K562 (cell line): ENCODE measurements around the gene ANKS1A. TPM values are rescaled to one million over a fixed set of nuclear protein-coding genes. Genes with fewer than 3 reads are reported as not detected.

Source experiments
- ATAC-seq: fragments of 200-7000 bp; cut with Tn5 transposase; 3 replicates; pipeline ENCODE4 v1.9.1; 2020; ENCODE audit warnings: moderate library complexity
- BruUV-seq: library from RNA; stranded (reverse); fragments of 400-500 nt; replicated peaks from 2 replicates; lab custom pipeline; 2021; lab: Mats Ljungman, UMichigan
- CTCF ChIA-PET: fragments of 300-600 bp; formaldehyde crosslinking; extraction: SDS; loops from one replicate; lab custom pipeline; 2021; ENCODE audit warnings: low intra/inter-chr PET ratio; lab: Yijun Ruan, JAX
- POLR2A ChIA-PET: fragments of 300-600, 350-650 bp; sonication (Branson Sonifier 250); formaldehyde crosslinking; extraction: SDS; loops from one replicate; lab custom pipeline; 2021; ENCODE audit warnings: antibody characterized with exemption, inconsistent platforms; lab: Yijun Ruan, JAX
- DNase-seq, 4 experiments: peaks; one replicate each; pipeline versions ENCODE4 v3.0.0 to v3.0.0-alpha.2; 2011 to 2018; ENCODE audit warnings: low spot score in 3 of 4, mixed read lengths in 3 of 4; ENCODE audit errors: extremely low read depth in 1 of 4
- FAIRE-seq: peaks from 2 replicates; lab custom pipeline; 2011; peaks lifted over from hg19 to GRCh38; lab: Jason Lieb, UNC
- H2AFZ ChIP-seq: 2 replicates; pipeline ENCODE4 v1.6.0; 2011; ENCODE audit warnings: low read depth, low read length, control low read depth, inconsistent platforms
- H3K27ac ChIP-seq: fragments of 200-600 bp; 3 replicates; pipeline ENCODE4 v1.8.0; 2011; ENCODE audit warnings: low read depth, mild to moderate bottlenecking, control low read depth, inconsistent platforms, low read length, moderate library complexity, mixed read lengths; ENCODE audit errors: extremely low read depth
- H3K27me3 ChIP-seq, 2 experiments: fragments of 300-600 bp in 1 of 2; 2 replicates in 1 of 2; 3 replicates in 1 of 2; pipeline versions ENCODE4 v1.6.0 to v1.8.0; 2011; ENCODE audit warnings: inconsistent platforms in 2 of 2, low read length in 2 of 2, mild to moderate bottlenecking in 1 of 2, mixed read lengths in 1 of 2, moderate library complexity in 1 of 2; ENCODE audit not compliant: control insufficient read depth in 2 of 2, insufficient read depth in 2 of 2
- H3K36me3 ChIP-seq: fragments of 300-600 bp; 3 replicates; pipeline ENCODE4 v1.8.0; 2011; ENCODE audit warnings: mild to moderate bottlenecking, low read length, inconsistent platforms; ENCODE audit not compliant: control insufficient read depth, insufficient read depth
- H3K4me1 ChIP-seq, 2 experiments: fragments of 200-600 bp in 1 of 2; replicated peaks in 1 of 2; 2 replicates in 1 of 2; 3 replicates in 1 of 2; pipeline versions ENCODE4 v1.5.1 to v1.8.0; 2011; ENCODE audit warnings: inconsistent platforms in 2 of 2, low read length in 2 of 2, mild to moderate bottlenecking in 1 of 2, mixed read lengths in 1 of 2, moderate library complexity in 1 of 2; ENCODE audit not compliant: control insufficient read depth in 2 of 2, insufficient read depth in 2 of 2
- H3K4me2 ChIP-seq: 2 replicates; pipeline ENCODE4 v1.6.1; 2011; ENCODE audit warnings: low read length, control low read depth, inconsistent platforms, mixed read lengths; ENCODE audit not compliant: insufficient read depth
- H3K4me3 ChIP-seq: fragments of 200-600 bp; sonication (generic), shearing (Covaris generic); 2 replicates; pipeline ENCODE4 v1.5.1; 2016; ENCODE audit warnings: control low read depth, inconsistent platforms
- H3K79me2 ChIP-seq: fragments of 200-600 bp; 3 replicates; pipeline ENCODE4 v1.8.0; 2011; ENCODE audit warnings: low read length, inconsistent platforms; ENCODE audit not compliant: control insufficient read depth, insufficient read depth
- H3K9ac ChIP-seq, 2 experiments: 2 replicates each; pipeline versions ENCODE4 v1.6.0 to v1.6.1; 2011; ENCODE audit warnings: low read depth in 2 of 2, low read length in 2 of 2, control low read depth in 1 of 2, inconsistent platforms in 1 of 2, mild to moderate bottlenecking in 1 of 2, mixed read lengths in 1 of 2; ENCODE audit not compliant: insufficient read depth in 1 of 2
- H3K9me1 ChIP-seq: one replicate; pipeline ENCODE4 v1.6.0; 2011; ENCODE audit warnings: inconsistent platforms, mild to moderate bottlenecking, low read length, moderate library complexity; ENCODE audit not compliant: control insufficient read depth, insufficient read depth
- H3K9me3 ChIP-seq: replicated peaks from 2 replicates; pipeline ENCODE4 v1.5.1; 2011; ENCODE audit warnings: low read depth, low read length, inconsistent platforms; ENCODE audit not compliant: control insufficient read depth, insufficient read depth
- H4K20me1 ChIP-seq: replicated peaks from 2 replicates; pipeline ENCODE4 v1.6.1; 2011; ENCODE audit warnings: low read length, inconsistent platforms, mixed read lengths; ENCODE audit not compliant: control insufficient read depth, insufficient read depth
- C11orf30 ChIP-seq: fragments of 450-650 bp; IDR thresholded peaks from 2 replicates; pipeline ENCODE4 v1.6.1; 2016; ENCODE audit warnings: low read depth, mild to moderate bottlenecking
- HDAC6 ChIP-seq: IDR thresholded peaks from 2 replicates; pipeline ENCODE4 v1.6.1; 2012; ENCODE audit warnings: low read depth, mild to moderate bottlenecking, control low read depth, inconsistent platforms, low read length, moderate library complexity
- JUN ChIP-seq, 2 experiments: sonication (generic) in 1 of 2; formaldehyde crosslinking in 1 of 2; IDR thresholded peaks; 2 replicates each; pipeline versions ENCODE4 v1.6.1 to v1.8.0; 2012 to 2022; ENCODE audit warnings: borderline replicate concordance in 2 of 2, mild to moderate bottlenecking in 2 of 2, improper control_type of control experiment in 1 of 2, low read depth in 1 of 2, low read length in 1 of 2, missing genetic modification reagents in 1 of 2
- KAT2B ChIP-seq: IDR thresholded peaks from one replicate; pipeline ENCODE4 v1.6.1; 2012; ENCODE audit warnings: low read depth, mild to moderate bottlenecking, control low read depth, inconsistent platforms, low read length, moderate library complexity
- NFYB ChIP-seq: IDR thresholded peaks from 2 replicates; pipeline ENCODE4 v1.6.1; 2011; ENCODE audit warnings: mild to moderate bottlenecking, moderate library complexity; ENCODE audit not compliant: insufficient read length; ENCODE audit errors: extremely low read depth
- PHF21A ChIP-seq: fragments of 450-650 bp; IDR thresholded peaks from 2 replicates; pipeline ENCODE4 v1.6.1; 2017; ENCODE audit warnings: low read depth, borderline replicate concordance
- RBBP5 ChIP-seq: fragments of 200-600 bp; sonication (generic); IDR thresholded peaks from 2 replicates; pipeline ENCODE4 v1.6.1; 2012; ENCODE audit warnings: borderline replicate concordance, mild to moderate bottlenecking, low read length, control low read depth, inconsistent platforms; ENCODE audit not compliant: insufficient read depth, poor library complexity, severe bottlenecking
- RHOXF2B ChIP-seq: fragments of 250-450 bp; sonication (Bioruptor Pico); conservative IDR thresholded peaks from 2 replicates; pipeline ENCODE4 v1.5.1; 2021
- RREB1 ChIP-seq: fragments of 250-450 bp; sonication (Bioruptor Pico); IDR thresholded peaks from 2 replicates; pipeline ENCODE4 v1.4.0; 2020
- SMARCA5 ChIP-seq: fragments of 450-650 bp; IDR thresholded peaks from 2 replicates; pipeline ENCODE4 v1.6.1; 2016
- STAT5B ChIP-seq: fragments of 250-450 bp; sonication (Bioruptor Pico); IDR thresholded peaks from 2 replicates; pipeline ENCODE4 v1.8.0; 2021; ENCODE audit warnings: mild to moderate bottlenecking, inconsistent platforms
- ZNF212 ChIP-seq: fragments of 450-650 bp; formaldehyde crosslinking; IDR thresholded peaks from 2 replicates; pipeline ENCODE4 v1.4.0; 2020; ENCODE audit warnings: mild to moderate bottlenecking
- WGBS: fragments of 100-300 bp; shearing (Covaris generic); methylation state at CpG from one replicate; pipeline ENCODE4 v1.1.6; 2016; ENCODE audit warnings: low coverage, mixed read lengths; ENCODE audit not compliant: insufficient coverage; ENCODE audit errors: missing lambda C conversion rate; 5-methylcytosine and 5-hydroxymethylcytosine counted together
- in situ Hi-C: fragments of 300-500 bp; cut with MboI; formaldehyde crosslinking; loops from 4 replicates; pipeline ENCODE4 v1.15.0; 2018; ENCODE audit warnings: inconsistent platforms, mixed read lengths
- intact Hi-C: fragments of 100-400 bp; cut with micrococcal nuclease; formaldehyde crosslinking; loops from 2 replicates; pipeline ENCODE4 v1.14.2; 2022
- polyA plus RNA-seq, 8 experiments: library from polyadenylated mRNA; depleted of rRNA in 4 of 8; stranded (reverse) in 5 of 8; unstranded in 3 of 8; fragments of >200 nt; fragmentation: Nextera tagmentation in 2 of 8; fragmentation: Illumina TruSeq in 1 of 8; extraction: Ambion mirVana in 2 of 8; extraction: Trizol in 1 of 8; gene quantifications; 2 replicates each; pipeline versions ENCODE4 v1.2.1 to v1.2.3, GENCODE V29; 2011 to 2014; ENCODE audit warnings: inconsistent platforms in 1 of 8, missing spikeins in 1 of 8
- total RNA-seq, 7 experiments: library from RNA; depleted of rRNA in 6 of 7; stranded (reverse); fragments of >200 nt in 6 of 7; fragmentation: Illumina TruSeq in 2 of 7; extraction: Trizol in 2 of 7; gene quantifications; 2 replicates each; pipeline versions ENCODE4 v1.2.1 to v1.2.3, GENCODE V29; 2011 to 2021; ENCODE audit warnings: low replicate concordance in 1 of 7

Gene ANKS1A
- total and polyA plus RNA-seq, 9 of the 15 experiments (the other 6 are each of a cell fraction or from before 2014, with no cell fraction given): 1.1 to 13.8 (median 5.3) TPM

- Histone ChIP-seq H3K4me3 (no peak overlapping the region), H3K9me3 (no peaks in the 10 kb centered on the region), H3K4me2 (no peak overlapping the region), H2AFZ (no peak overlapping the region), H3K27me3 (no peaks in the 10 kb centered on the region), H3K9ac (no peak overlapping the region), H3K4me1 (no peaks in the 10 kb centered on the region), H3K79me2 (no peaks in the 10 kb centered on the region), H3K9me1 (no peaks in the 10 kb centered on the region), H3K36me3 (no peaks in the 10 kb centered on the region), H4K20me1 (peaks cover 12% of the 10 kb centered on the region), H3K27ac (no peak overlapping the region)
- POLR2A ChIA-PET: interaction anchor here (0.6 to 1.3 kb wide), 3 partner anchors 14 to 113 kb away, joined by 3 to 4 read pairs (median 3); no protein-coding TSS in a partner anchor
- DNase-seq: no peak
- intact Hi-C loops (no loop called here), in situ Hi-C loops (no loop called here)
- TF ChIP-seq SMARCA5: no peak
- no peak for TF ChIP-seq JUN (IDR thresholded peaks at IDR 0.05; ENCODE audit: borderline replicate concordance, low read depth, low read length)
- no peak for TF ChIP-seq JUN (CRISPR knock-in tag; IDR thresholded peaks at IDR 0.05; ENCODE audit: borderline replicate concordance)
- TF ChIP-seq C11orf30: no peak
- TF ChIP-seq PHF21A: no peak
- TF ChIP-seq RHOXF2B (CRISPR knock-in tag): no peak
- TF ChIP-seq KAT2B: no peak
- no peak for TF ChIP-seq ZNF212 (CRISPR knock-in tag)
- TF ChIP-seq NFYB: no peak
- TF ChIP-seq RBBP5: no peak
- TF ChIP-seq HDAC6: no peak
- TF ChIP-seq RREB1 (CRISPR knock-in tag): no peak
- no peak for TF ChIP-seq STAT5B (CRISPR knock-in tag)
- FAIRE-seq: no peak
- no peak; the same call in 2 of the 3 replicates for ATAC-seq
- WGBS: 36% methylated on average over 3 of the region's 3 CpGs
- BruUV-seq: no TSS peak
- CTCF ChIA-PET: no interaction called here
Measured at GRCh38 chr6:34928220-34928619, 39.2 kb downstream of the ANKS1A start.
